Liver (tissue), 3 donors: ENCODE data around the gene CDC42SE2.
"Not testable (repeated sequence)": the region's sequence is repeated elsewhere in the genome, so short reads cannot be mapped to it uniquely, and the experiment has no call there.

Source experiments
- EGR1 ChIP-seq, 2 donors: IDR thresholded peaks; 2 replicates each; pipeline ENCODE4 v1.6.1; 2016 to 2018; ENCODE audit warnings: antibody characterized with exemption in 2 of 2, low read depth in 2 of 2
- GABPA ChIP-seq, 2 donors: IDR thresholded peaks in 1 of 2; conservative IDR thresholded peaks in 1 of 2; 2 replicates each; pipeline ENCODE4 v1.6.1; 2016; ENCODE audit warnings: antibody characterized with exemption in 2 of 2, mild to moderate bottlenecking in 1 of 2, moderate library complexity in 1 of 2
- SP1 ChIP-seq: IDR thresholded peaks from 2 replicates; pipeline ENCODE4 v1.6.1; 2018; ENCODE audit warnings: antibody characterized with exemption, mild to moderate bottlenecking
- TF ChIP-seq, protein P1 (sequence below): IDR thresholded peaks from 2 replicates; pipeline ENCODE4 v1.6.1; 2016; ENCODE audit warnings: antibody characterized with exemption, mild to moderate bottlenecking
- TF ChIP-seq, protein P2 (sequence below): fragments of 150-350 bp; IDR thresholded peaks from 2 replicates; pipeline ENCODE4 v1.5.1; 2017; ENCODE audit warnings: improper control_type of control experiment, low read depth, low read length; ENCODE audit not compliant: missing input control
- donor health status: healthy.
- donor health status: healthy.

DNA sequence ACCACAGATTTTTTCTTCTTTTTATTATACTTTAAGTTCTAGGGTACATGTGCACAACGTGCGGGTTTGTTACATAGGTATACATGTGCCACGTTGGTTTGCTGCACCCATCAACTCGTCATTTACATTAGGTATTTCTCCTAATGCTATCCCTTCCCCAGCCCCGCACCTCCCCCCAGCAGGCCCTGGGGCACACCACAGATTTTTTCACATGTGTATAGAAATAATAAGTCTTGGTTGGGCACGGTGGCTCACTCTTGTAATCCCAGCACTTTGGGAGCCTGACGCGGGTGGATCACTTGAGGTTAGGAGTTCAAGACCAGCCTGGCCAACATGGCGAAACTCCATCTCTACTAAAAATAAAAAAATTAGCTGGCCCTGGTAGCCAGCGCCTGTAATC lies 9.8 kb upstream of the CDC42SE2 start:
- TF ChIP-seq, protein P1, sequence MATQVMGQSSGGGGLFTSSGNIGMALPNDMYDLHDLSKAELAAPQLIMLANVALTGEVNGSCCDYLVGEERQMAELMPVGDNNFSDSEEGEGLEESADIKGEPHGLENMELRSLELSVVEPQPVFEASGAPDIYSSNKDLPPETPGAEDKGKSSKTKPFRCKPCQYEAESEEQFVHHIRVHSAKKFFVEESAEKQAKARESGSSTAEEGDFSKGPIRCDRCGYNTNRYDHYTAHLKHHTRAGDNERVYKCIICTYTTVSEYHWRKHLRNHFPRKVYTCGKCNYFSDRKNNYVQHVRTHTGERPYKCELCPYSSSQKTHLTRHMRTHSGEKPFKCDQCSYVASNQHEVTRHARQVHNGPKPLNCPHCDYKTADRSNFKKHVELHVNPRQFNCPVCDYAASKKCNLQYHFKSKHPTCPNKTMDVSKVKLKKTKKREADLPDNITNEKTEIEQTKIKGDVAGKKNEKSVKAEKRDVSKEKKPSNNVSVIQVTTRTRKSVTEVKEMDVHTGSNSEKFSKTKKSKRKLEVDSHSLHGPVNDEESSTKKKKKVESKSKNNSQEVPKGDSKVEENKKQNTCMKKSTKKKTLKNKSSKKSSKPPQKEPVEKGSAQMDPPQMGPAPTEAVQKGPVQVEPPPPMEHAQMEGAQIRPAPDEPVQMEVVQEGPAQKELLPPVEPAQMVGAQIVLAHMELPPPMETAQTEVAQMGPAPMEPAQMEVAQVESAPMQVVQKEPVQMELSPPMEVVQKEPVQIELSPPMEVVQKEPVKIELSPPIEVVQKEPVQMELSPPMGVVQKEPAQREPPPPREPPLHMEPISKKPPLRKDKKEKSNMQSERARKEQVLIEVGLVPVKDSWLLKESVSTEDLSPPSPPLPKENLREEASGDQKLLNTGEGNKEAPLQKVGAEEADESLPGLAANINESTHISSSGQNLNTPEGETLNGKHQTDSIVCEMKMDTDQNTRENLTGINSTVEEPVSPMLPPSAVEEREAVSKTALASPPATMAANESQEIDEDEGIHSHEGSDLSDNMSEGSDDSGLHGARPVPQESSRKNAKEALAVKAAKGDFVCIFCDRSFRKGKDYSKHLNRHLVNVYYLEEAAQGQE, result not testable (repeated sequence)
- TF ChIP-seq, protein P2, sequence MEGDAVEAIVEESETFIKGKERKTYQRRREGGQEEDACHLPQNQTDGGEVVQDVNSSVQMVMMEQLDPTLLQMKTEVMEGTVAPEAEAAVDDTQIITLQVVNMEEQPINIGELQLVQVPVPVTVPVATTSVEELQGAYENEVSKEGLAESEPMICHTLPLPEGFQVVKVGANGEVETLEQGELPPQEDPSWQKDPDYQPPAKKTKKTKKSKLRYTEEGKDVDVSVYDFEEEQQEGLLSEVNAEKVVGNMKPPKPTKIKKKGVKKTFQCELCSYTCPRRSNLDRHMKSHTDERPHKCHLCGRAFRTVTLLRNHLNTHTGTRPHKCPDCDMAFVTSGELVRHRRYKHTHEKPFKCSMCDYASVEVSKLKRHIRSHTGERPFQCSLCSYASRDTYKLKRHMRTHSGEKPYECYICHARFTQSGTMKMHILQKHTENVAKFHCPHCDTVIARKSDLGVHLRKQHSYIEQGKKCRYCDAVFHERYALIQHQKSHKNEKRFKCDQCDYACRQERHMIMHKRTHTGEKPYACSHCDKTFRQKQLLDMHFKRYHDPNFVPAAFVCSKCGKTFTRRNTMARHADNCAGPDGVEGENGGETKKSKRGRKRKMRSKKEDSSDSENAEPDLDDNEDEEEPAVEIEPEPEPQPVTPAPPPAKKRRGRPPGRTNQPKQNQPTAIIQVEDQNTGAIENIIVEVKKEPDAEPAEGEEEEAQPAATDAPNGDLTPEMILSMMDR, result not testable (repeated sequence)
- not testable (repeated sequence) for TF ChIP-seq GABPA (IDR thresholded peaks at IDR 0.05 in 1 of 2, conservative IDR thresholded peaks at IDR 0.05 in 1 of 2); EGR1 (IDR thresholded peaks at IDR 0.05; ENCODE audit: low read depth in 2 of 2); SP1
